Cardiac muscle cell (in vitro differentiated cells and primary cell): ENCODE measurements around the gene TUBD1. TPM values are rescaled to one million over a fixed set of nuclear protein-coding genes. Genes with fewer than 3 reads are reported as not detected.

Experiments used
- DNase-seq, 2 donors: peaks; one replicate each; pipeline versions ENCODE4 v3.0.0 to v3.0.0-alpha.2; 2010 to 2017; ENCODE audit warnings: low read depth in 1 of 2, low spot score in 1 of 2
- H3K27ac ChIP-seq: fragments of 200-600 bp; sonication (generic); 2 replicates; pipeline ENCODE4 v1.5.1; 2016
- H3K27me3 ChIP-seq: fragments of 200-600 bp; sonication (generic); 2 replicates; pipeline ENCODE4 v1.6.0; 2016; ENCODE audit warnings: control low read depth
- H3K36me3 ChIP-seq: fragments of 200-600 bp; sonication (generic); 2 replicates; pipeline ENCODE4 v1.5.1; 2016; ENCODE audit warnings: control low read depth
- H3K4me1 ChIP-seq: fragments of 200-600 bp; sonication (generic); 2 replicates; pipeline ENCODE4 v1.8.1; 2017; ENCODE audit warnings: low read depth, mild to moderate bottlenecking, mixed run types
- H3K4me3 ChIP-seq: fragments of 200-600 bp; sonication (generic); 2 replicates; pipeline ENCODE4 v1.5.1; 2016; ENCODE audit warnings: mild to moderate bottlenecking
- H3K9me3 ChIP-seq: fragments of 200-600 bp; sonication (generic); 2 replicates; pipeline ENCODE4 v1.5.1; 2017; ENCODE audit warnings: low read depth, mild to moderate bottlenecking, control low read depth
- CTCF ChIP-seq: IDR thresholded peaks from 2 replicates; pipeline ENCODE4 v1.5.1; 2012; ENCODE audit warnings: low read depth, mild to moderate bottlenecking, low read length
- polyA plus RNA-seq: library from polyadenylated mRNA; unstranded; fragments of >200 nt; fragmentation: Nextera tagmentation; extraction: Ambion mirVana; gene quantifications from 2 replicates; pipeline ENCODE4 v1.2.1, GENCODE V29; 2016
- total RNA-seq: library from RNA; depleted of rRNA; stranded (reverse); fragments of >200 nt; gene quantifications from 2 replicates; pipeline ENCODE4 v1.2.3, GENCODE V29; 2016

TUBD1 gene
- total and polyA plus RNA-seq, 2 experiments from 2014 or later, result 10.9 to 17.5 TPM

GRCh38 chr17:59893676-59894100 is 945 bp upstream of the TUBD1 start:
- Histone ChIP-seq H3K4me3 (peak overlapping the region; percentile 53), H3K27me3 (no peaks in the 10 kb centered on the region), H3K9me3 (no peaks in the 10 kb centered on the region), H3K4me1 (peaks cover 8% of the 10 kb centered on the region), H3K27ac (peak overlapping the region; percentile 81), H3K36me3 (no peaks in the 10 kb centered on the region)
- no peak for TF ChIP-seq CTCF
- DNase-seq, result peak; percentile 13 to 74

- Histone ChIP-seq H3K36me3 (peaks cover 3% of the 10 kb centered on the region), H3K27me3 (no peaks in the 10 kb centered on the region), H3K4me1 (peaks cover 8% of the 10 kb centered on the region), H3K9me3 (no peaks in the 10 kb centered on the region), H3K4me3 (peak overlapping the region; percentile 53), H3K27ac (peak overlapping the region; percentile 26)
- TF ChIP-seq CTCF, result no peak
- no peak for DNase-seq
These were observed 356 bp downstream of the TUBD1 start for GRCh38 chr17:59892251-59892923.

- no peak for TF ChIP-seq CTCF
- Histone ChIP-seq H3K27me3 (no peaks in the 10 kb centered on the region), H3K27ac (no peak overlapping the region), H3K9me3 (no peaks in the 10 kb centered on the region), H3K4me1 (peaks cover 8% of the 10 kb centered on the region), H3K36me3 (peaks cover 3% of the 10 kb centered on the region), H3K4me3 (no peak overlapping the region)
- no peak for DNase-seq
These were observed 2.0 kb downstream of the TUBD1 start for GRCh38 chr17:59890720-59891119.

GRCh38 chr17:59888145-59888750 is 4.5 kb downstream of the TUBD1 start:
- H3K4me3 ChIP-seq, result no peak overlapping the region
- no peak for DNase-seq
- TF ChIP-seq CTCF, result no peak
- H3K36me3 ChIP-seq, result peaks cover 20% of the 10 kb centered on the region
- no peak overlapping the region for H3K27ac ChIP-seq
- H3K4me1 ChIP-seq, result no peaks in the 10 kb centered on the region
- H3K27me3 ChIP-seq, result no peaks in the 10 kb centered on the region
- H3K9me3 ChIP-seq, result no peaks in the 10 kb centered on the region

- no peak for TF ChIP-seq CTCF
- Histone ChIP-seq H3K27ac (no peak overlapping the region), H3K9me3 (no peaks in the 10 kb centered on the region)
These were observed 7.9 kb downstream of the TUBD1 start for GRCh38 chr17:59884861-59885260.

More at GRCh38 chr17:59884861-59885260, 7.9 kb downstream of the TUBD1 start:
- DNase-seq, result no peak
- Histone ChIP-seq H3K36me3 (peaks cover 22% of the 10 kb centered on the region), H3K4me1 (no peaks in the 10 kb centered on the region), H3K27me3 (no peaks in the 10 kb centered on the region), H3K4me3 (no peak overlapping the region)
